Adipose tissue (tissue), 3 donors: ENCODE results near the gene CSTA. TPM values are rescaled to one million over a fixed set of nuclear protein-coding genes. Genes with fewer than 3 reads are reported as not detected.
"Not testable (repeated sequence)": the region's sequence is repeated elsewhere in the genome, so short reads cannot be mapped to it uniquely, and the experiment has no call there.

Experiments
- H3K27ac ChIP-seq: one replicate; pipeline ENCODE4 v1.5.1; 2013; ENCODE audit warnings: low read depth, low read length
- WGBS, 3 donors: extraction: QIAGEN DNeasy Blood & Tissue Kit; methylation state at CpG; one replicate each; pipeline ENCODE4 v1.1.7; 2013; 5-methylcytosine and 5-hydroxymethylcytosine counted together
- polyA plus RNA-seq, 3 donors: library from polyadenylated mRNA; stranded (reverse); fragments of 200-250 nt; gene quantifications; one replicate each; pipeline ENCODE4 v1.2.3, GENCODE V29; 2013
- donor health status: healthy with polysubstance abuse.
- donor health status: Bipolar disorder and iron deficiency.
- donor health status: healthy.

Gene CSTA
- polyA plus RNA-seq, 3 donors, result 2.3 to 36.9 (median 23.6) TPM

DNA sequence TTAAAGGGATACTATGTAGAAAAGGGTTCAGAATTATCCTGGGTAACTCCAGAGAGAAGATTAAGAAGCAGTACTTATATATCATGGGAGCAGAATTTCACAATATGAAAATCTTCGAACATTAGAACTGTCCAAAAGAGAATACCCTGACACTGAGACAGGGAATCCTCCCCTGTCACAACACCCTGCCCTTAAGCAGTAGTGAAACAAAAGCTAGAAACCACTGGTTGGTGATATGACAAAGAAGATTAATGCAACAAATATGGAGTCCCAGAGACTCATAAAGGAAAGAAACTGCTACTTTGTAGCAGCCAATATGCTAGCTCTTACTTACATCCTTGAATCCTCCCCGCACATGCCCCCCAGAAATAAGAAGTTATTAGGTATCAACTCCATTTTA is 39.4 kb downstream of the CSTA start:
- WGBS, 3 donors, result 84 to 89% (median 89%) methylated on average over 2 of the region's 2 CpGs
- no peak overlapping the region for H3K27ac ChIP-seq

DNA sequence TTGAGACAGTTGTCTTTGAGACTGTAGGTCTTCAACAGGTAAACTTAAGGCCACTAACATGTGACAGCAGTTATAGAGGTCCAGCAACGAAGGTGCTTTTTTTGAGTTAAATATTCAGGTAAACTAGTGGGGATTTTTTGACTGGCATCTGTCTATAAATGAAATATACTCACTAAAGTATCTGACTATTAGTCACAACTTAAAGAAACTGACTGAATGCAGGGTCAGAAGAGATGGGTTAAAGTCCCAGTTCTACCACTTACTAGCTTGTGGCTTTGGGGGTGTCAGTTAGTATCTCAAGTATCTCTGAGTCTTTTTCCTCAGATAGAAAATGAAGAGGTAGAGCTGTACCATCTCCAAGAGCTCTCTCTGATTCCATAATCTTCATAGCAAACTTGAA is 40.0 kb downstream of the CSTA start:
- H3K27ac ChIP-seq, result no peak overlapping the region
- 67 to 88% (median 82%) methylated on average over 1 of the region's 1 CpG for WGBS, 3 donors

DNA sequence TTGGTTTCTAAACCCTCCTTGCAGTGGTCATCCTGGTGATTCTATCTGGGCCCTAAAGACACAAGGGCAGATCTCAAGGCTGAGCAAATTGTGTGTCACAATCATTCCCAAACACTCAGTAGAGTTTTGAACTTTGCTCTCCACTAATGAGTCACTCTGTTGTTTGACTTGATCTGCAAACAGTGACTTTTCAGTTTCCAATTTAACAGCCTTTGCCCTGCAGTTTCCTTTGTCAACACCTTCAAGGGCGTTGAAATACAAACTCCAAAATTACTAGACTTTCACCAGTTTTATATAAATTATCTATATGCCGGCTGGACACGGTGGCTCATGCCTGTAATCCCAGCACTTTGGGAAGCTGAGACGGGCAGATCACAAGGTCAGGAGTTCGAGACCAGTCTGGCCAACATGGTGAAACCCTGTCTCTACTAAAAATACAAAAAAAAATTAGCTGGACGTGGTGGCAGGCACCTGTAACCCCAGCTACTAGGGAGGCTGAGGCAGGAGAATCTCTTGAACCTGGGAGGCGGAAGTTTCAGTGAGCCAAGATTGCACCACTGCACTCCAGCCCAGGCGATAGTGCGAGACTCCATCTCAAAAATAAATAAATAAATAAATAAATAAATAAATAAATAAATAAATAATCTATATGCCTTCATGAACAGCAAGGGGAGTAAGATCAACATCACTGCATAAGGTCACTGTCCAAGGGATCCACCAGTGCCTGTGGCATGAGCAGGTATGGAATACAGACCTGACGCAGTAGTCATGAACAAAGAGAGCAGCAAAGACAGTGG is 40.7 kb downstream of the CSTA start:
- 56 to 95% (median 90%) methylated on average over 10 of the region's 10 CpGs for WGBS, 3 donors
- H3K27ac ChIP-seq, result not testable (repeated sequence)

DNA sequence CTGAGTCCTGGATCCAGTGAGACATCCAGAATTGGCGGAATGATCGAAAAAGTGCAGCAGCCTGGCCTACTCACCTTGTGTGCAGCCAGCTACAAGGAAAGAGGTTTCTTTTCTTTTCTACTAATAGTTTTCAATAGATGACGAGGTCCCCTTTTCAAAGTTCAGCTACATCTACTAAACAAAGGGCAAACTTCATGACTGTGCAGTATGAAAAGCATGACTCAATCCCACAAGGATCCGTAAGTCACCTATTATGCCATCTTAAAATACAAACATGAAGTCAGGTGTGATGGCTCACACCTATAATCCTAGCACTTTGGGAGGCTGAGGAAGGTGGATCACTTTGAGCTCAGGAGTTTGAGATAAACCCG is 41.3 kb downstream of the CSTA start:
- 83 to 96% (median 94%) methylated on average over 5 of the region's 5 CpGs for WGBS, 3 donors
- no peak overlapping the region for H3K27ac ChIP-seq

DNA sequence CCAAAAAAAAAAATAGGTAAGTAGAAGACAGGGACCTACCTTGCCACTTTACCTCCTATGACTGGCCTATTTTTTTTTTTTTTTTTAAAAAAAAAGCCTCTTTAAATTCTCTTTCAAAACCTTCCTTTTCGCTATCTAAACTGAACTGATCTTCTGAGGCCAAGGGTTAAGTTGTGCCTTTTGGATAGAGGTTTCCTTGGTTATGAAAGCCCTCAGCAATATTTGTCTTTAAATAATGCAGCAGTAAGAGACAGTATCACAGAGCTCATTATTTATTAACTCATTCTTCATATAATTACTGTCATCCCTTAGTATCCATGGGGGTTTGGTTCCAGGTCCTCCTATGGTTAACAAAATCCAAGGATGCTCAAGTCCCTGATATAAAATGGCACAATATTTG is 49.0 kb downstream of the CSTA start:
- 91 to 96% (median 96%) methylated on average over 1 of the region's 1 CpG for WGBS, 3 donors
- no peak overlapping the region for H3K27ac ChIP-seq

DNA sequence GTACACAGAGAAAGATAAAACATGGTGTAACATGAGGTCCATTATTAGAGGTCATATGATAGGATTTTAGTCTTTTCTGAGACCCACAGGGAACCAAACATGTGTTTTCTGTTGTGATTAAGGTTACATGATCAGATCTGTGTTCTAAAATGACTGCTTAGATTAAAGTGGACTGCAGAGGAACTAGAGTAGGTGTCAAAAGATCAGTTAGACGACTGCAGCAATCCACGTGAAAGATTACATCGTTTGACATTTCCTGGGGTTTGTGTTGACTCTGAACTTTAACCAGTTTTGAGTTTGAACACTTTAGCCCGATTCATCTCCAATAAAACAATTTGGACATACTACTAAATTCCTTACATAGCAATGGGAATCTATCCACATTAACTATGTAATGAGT is 52.9 kb downstream of the CSTA start:
- H3K27ac ChIP-seq, result no peak overlapping the region
- WGBS, 3 donors, result 38 to 49% (median 43%) methylated on average over 4 of the region's 4 CpGs

DNA sequence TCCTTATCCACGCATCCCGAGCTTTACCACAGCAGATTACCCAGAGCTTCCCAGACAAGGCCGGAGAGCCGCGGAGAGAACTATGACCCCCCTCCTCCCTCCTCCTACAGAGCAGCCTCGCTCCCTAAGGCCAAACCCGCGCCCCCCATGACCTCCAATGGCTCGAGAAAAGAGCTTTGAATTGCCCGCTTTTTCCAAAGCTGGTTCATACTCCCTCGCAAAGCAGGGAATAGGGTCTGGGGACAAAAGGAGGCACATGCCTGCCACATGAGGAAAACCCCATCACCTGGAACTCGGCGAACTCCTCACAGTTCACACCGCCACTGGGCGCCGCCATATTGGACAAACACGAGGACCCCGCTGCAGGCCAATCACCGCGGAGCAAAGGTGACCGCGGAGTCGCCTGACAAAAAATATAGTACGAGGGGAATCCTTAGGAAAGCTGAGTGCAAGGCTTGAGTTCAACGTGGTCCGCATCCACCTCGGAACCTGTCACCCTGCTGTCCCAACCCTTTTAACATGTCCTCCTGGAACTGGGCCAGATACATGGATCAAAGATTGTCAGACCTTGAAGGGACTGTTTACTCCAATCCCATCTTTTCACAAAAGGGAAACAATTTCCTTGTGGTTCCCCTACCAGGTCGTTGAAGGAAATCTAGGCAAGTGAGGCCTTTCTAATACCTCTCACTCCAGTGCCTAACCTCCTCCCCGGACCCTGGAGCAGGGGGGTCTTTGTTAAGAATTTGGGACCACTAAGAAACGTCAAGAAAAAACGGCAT is 58.0 kb downstream of the CSTA start, which contains the start of gene MIX23:
TSS of gene MIX23 (minus strand) at position 344 of the 779 bp plus-strand sequence. CDS start at position 337, 7 bp downstream.
- WGBS, 3 donors, result 0% methylated on average over 31 of the region's 31 CpGs

DNA sequence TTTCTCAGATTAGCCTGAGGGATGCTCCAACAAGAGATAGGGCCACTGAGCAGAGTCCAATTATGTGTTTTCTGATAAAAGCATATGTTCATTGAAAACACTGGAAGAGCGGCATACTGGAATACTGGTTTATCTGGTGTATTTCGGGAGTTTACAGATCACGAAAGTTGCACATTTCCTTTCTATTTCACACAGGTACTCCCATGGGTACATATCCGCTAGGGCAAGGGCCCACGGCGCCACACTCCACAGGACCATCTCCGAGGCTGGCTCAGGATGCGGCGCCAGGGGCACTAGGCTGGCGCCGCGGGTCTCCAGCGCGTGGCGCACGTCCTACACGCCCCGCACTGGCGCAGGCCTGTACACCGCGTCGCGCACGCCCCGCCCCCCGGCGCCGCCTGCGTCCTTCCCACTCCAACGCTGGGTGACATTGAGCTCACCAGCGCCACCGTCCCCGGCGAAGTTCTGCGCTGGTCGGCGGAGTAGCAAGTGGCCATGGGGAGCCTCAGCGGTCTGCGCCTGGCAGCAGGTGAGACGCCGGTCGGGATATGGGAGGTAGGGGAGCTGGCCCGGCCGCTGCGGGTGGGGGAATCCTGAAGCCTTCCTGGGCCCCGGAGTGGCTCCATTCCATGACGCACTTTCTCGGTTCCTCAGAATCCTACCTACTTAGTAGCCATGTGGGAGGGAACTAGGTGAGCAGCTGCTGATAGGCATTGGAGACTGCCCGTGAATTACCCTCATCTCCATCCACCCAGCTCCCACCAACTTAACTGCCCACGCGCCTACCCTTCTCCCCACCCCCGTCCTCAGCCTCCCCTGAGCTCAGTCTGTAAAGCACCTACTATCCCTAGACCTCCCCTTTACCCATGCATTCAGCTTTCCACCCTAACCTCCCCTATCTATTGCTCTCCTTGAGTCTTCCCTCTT is 59.0 kb downstream of the CSTA start, which contains the start of gene FAM162A:
TSS of gene FAM162A (plus strand) at position 412 of the 927 bp plus-strand sequence. CDS start at position 496, 84 bp downstream.
- 0 to 1% (median 0%) methylated on average over 52 of the region's 52 CpGs for WGBS, 3 donors
- H3K27ac ChIP-seq, result peak within 1 kb of the TSS; percentile 6

More for the DNA sequence above, 58.0 kb downstream of the CSTA start, which contains the start of gene MIX23:
- peak within 1 kb of the TSS; percentile 6 for H3K27ac ChIP-seq

DNA sequence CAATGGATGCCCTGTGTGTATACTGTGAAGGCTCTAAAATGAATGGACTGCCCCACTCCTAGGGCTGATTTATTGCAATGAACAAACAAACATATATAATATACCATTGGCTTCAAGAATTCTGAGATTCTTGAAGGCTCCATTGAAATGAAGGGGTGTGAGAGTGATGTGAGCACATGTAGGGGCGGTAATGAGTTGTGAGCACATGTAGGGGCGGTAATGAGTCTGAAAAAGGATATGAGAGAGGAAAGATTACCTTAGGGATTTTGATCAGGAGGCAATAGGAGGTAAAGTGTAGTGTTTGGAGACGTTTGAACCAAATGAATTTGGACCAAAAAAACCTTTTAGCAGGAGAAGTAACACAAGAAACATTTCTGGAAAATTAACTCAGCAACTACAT is 62.7 kb downstream of the CSTA start:
- WGBS, 3 donors, result 59 to 94% (median 85%) methylated on average over 3 of the region's 3 CpGs
- no peak overlapping the region for H3K27ac ChIP-seq

DNA sequence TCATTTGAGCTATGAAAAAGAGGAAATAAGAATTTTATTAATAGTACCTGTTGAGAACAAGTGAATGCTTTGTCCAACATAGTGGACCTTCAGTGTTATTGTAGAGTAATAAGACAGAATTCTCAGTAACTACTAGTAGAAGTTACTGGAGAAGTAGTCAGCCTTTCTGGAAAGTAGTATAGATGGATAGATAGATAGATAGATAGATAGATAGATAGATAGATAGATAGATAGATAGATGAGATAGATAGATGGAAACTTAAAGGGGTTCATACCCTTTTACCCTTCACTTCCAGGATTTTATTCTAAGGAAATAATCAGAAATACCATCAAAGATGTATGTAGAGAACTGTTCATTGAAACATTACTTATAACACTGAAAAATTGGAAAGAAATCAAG is 64.1 kb downstream of the CSTA start:
- no peak overlapping the region for H3K27ac ChIP-seq

DNA sequence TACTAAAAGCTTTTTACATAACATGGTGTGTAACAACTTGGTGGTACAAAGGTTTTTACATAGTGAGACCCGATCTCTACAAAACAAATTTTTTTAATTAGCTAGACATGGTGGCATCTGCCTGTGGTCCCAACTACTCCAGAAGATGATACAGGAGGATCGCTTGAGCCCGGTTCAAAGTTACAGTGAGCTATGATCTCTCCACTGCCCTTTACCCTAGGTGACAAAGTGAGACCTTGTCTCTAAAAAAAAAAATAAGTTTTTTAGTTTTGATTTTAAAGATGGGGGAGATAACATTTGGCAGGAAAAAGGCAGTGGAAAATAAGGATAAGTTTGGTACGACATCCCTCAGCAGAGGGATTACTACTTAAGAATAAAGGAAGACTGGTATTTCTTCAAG is 64.8 kb downstream of the CSTA start:
- no peak overlapping the region for H3K27ac ChIP-seq
- WGBS, 3 donors, result 59 to 87% (median 83%) methylated on average over 4 of the region's 4 CpGs

DNA sequence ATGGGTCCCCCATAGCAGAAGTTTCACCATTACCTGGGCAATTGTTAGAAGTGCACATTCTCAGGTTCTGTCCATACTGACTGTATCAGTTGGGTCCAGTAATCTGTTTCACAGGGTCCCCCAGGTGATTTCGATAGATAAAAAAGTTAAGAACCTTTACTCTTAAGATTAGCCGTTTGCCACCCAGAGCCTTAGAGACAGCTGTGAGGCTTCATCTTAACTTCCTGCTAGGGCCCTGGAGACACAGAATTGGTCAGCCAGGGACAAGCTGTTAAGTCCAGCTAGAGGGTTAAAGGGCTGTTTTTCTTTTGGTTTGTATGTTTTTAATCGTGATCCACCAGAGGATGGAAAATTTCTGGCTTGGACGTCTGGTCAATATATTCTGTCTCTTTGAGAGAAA is 65.6 kb downstream of the CSTA start:
- no peak overlapping the region for H3K27ac ChIP-seq
- WGBS, 3 donors, result 34 to 64% (median 54%) methylated on average over 4 of the region's 4 CpGs

Other genes starting within 250 kb of the CSTA start
- 1 to 10 TPM in 1 of 3 donors, under 1 TPM in 1, not detected in 1; under 0.01 to 5.0 TPM for gene CASR, start 141.6 kb upstream of the CSTA start, polyA plus RNA-seq
- 10 to 100 TPM; 12.7 to 41.5 (median 21.1) TPM for gene MIX23, start 58.0 kb downstream of the CSTA start, polyA plus RNA-seq
- 10 to 100 TPM; 43.2 to 59.4 (median 51.5) TPM for gene FAM162A, start 58.9 kb downstream of the CSTA start, polyA plus RNA-seq
- 1 to 10 TPM; 1.6 to 2.4 (median 1.7) TPM for gene WDR5B, start 90.8 kb downstream of the CSTA start, polyA plus RNA-seq
- gene KPNA1, start 189.7 kb downstream of the CSTA start, polyA plus RNA-seq, result 10 to 100 TPM in 2 of 3 donors, 1 to 10 TPM in 1; 7.0 to 19.9 (median 10.7) TPM
- 10 to 100 TPM; 15.7 to 32.6 (median 19.2) TPM for gene PARP9, start 239.1 kb downstream of the CSTA start, polyA plus RNA-seq
- gene DTX3L, start 239.1 kb downstream of the CSTA start, polyA plus RNA-seq, result 10 to 100 TPM in 2 of 3 donors, 1 to 10 TPM in 1; 9.6 to 11.8 (median 11.4) TPM